ENCODE data around the gene CD8A.

The CD8A gene

DNA sequence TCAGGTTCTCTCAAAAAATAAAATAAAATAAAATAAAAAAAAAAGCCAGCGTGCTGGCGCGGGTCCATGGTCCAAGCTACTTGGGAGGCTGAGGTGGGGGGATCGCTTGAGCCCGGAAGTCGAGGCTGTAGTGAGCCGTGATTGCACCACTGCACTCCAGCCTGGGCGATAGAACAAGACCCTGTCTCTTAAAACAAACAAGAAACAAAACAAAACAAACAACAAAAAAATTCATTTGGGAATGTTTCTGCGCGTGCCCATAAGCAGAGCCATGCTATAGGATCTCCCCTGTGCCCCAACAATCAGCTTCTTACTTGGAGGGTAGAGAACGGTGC lies 16.4 kb upstream of the CD8A start:
- TF ChIP-seq, protein P1, sequence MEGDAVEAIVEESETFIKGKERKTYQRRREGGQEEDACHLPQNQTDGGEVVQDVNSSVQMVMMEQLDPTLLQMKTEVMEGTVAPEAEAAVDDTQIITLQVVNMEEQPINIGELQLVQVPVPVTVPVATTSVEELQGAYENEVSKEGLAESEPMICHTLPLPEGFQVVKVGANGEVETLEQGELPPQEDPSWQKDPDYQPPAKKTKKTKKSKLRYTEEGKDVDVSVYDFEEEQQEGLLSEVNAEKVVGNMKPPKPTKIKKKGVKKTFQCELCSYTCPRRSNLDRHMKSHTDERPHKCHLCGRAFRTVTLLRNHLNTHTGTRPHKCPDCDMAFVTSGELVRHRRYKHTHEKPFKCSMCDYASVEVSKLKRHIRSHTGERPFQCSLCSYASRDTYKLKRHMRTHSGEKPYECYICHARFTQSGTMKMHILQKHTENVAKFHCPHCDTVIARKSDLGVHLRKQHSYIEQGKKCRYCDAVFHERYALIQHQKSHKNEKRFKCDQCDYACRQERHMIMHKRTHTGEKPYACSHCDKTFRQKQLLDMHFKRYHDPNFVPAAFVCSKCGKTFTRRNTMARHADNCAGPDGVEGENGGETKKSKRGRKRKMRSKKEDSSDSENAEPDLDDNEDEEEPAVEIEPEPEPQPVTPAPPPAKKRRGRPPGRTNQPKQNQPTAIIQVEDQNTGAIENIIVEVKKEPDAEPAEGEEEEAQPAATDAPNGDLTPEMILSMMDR (IDR thresholded peaks at IDR 0.05; ENCODE audit: insufficient read depth, low read depth, low read length, missing control alignments): no peak
- no peak for DNase-seq (ENCODE audit: low read depth)
- peak overlapping the region; percentile 64 for H3K4me3 ChIP-seq (ENCODE audit: low read length)

- TF ChIP-seq, protein P1 (IDR thresholded peaks at IDR 0.05; ENCODE audit: insufficient read depth, low read depth, low read length, missing control alignments): no peak
- no peak overlapping the region for H3K4me3 ChIP-seq (ENCODE audit: low read length)
- no peak for DNase-seq (ENCODE audit: low read depth)
These were observed 15.5 kb upstream of the CD8A start for GRCh38 chr2:86806059-86806857.

- DNase-seq (ENCODE audit: low read depth): peak; percentile 53
- H3K4me3 ChIP-seq (ENCODE audit: low read length): no peak overlapping the region
- TF ChIP-seq, protein P1 (IDR thresholded peaks at IDR 0.05; ENCODE audit: insufficient read depth, low read depth, low read length, missing control alignments): no peak
These were observed 10.3 kb upstream of the CD8A start for GRCh38 chr2:86800856-86801567.

DNA sequence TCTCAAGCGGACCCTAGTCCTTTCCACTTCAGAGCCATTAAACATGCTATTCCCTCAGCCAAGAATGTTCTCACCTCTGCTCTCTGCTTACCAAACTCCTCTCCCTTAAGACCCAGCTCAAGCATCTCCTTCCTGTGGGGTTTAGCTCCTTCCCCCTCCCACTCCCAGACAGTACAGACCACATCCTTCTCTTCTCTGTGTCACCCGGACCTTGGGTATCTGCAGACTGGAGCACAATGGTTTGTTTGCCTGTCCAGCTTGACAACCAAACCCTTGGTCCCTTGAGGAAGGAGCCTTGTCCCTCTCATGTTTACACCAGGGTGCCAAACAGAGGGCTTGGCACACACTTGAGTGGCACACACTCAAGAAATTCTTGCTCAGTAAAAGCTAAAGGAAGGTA lies 4.1 kb upstream of the CD8A start:
- TF ChIP-seq, protein P1 (IDR thresholded peaks at IDR 0.05; ENCODE audit: insufficient read depth, low read depth, low read length, missing control alignments): no peak
- no peak for DNase-seq (ENCODE audit: low read depth)
- no peak overlapping the region for H3K4me3 ChIP-seq (ENCODE audit: low read length)

DNA sequence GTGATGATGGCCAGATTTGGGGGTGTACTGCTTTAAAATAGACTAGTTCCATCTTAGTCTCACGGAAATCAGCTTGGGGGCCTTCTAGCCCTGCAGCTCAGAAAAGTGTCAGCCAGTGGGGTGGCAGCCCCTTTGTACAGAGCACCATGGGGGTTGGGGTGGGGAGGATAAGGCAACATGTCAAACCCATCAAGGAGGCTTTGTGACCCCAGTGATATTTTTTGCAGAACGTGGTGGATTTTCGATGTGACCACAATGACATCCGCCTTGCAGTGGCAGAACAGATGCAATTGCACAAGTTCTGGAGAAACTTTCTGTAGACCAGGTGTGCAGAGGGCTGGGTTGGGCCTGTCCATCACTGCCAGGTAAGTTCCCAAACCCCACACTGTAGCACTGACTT lies 3.0 kb upstream of the CD8A start:
- DNase-seq (ENCODE audit: low read depth): no peak
- no peak overlapping the region for H3K4me3 ChIP-seq (ENCODE audit: low read length)
- TF ChIP-seq, protein P1 (IDR thresholded peaks at IDR 0.05; ENCODE audit: insufficient read depth, low read depth, low read length, missing control alignments): no peak

GRCh38 chr2:86791573-86791972 lies 860 bp upstream of the CD8A start:
- TF ChIP-seq, protein P1 (IDR thresholded peaks at IDR 0.05; ENCODE audit: insufficient read depth, low read depth, low read length, missing control alignments): no peak
- no peak for DNase-seq (ENCODE audit: low read depth)
- no peak overlapping the region for H3K4me3 ChIP-seq (ENCODE audit: low read length)

All from epithelial cell of esophagus (primary cell).